Cerebellar nuclear complex (tissue), 1 donor: ENCODE measurements around the gene PIK3R4.

Source experiments
- DNase-seq, 2 experiments: peaks; one replicate each; lab custom pipeline; 2025; lab: John Stamatoyannopoulos, UW

Gene PIK3R4

DNA sequence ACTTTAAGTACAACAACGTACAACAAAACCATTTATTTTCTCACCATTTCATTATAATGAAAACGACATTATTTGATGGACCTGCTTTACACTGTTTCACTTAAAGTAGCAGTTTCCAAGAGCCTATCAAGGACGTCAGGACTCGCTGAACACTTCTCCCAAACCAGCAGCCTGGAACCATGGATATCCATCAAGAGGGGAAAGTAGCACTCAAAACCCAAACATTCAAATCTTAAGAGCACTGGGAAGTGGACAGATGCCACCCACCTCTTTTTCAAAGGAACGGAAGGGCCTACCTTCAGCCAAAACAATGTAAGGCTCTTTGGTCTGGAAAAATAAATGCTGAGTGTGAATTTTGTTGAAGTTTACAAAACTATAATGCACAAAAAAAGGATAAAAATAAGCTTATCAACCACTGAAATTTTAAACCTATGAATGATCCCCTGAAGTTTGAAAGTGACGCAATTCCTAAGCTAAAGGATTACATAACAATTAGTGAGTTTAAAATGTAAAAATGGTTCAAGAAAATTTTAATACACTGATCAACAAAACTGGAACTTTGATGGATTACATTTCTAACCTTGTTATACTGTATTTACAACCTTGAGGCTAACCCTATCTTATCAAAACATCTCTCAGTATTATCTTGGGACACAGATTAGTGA is 4.6 kb downstream of the PIK3R4 start:
- no peak for DNase-seq

- no peak for DNase-seq
Measured at GRCh38 chr3:130739848-130740247, 6.8 kb downstream of the PIK3R4 start.

DNA sequence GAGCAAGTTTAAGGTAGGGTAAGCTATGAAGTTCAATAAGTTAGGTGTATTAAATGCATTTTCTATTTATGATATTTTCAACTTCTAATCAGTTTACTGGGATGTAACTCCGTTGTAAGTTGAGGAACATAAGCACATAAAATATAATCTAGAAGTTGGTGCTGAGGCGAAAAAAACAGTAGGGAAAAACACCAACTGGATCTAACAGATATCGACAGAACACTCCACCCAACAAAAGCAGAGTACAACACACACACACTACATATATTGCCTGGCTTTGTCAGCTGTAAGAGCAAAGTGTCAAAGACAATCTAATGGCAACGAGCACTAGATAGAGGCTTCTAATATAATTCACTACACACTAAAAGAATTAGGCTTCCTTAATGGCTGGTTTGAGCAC is 8.4 kb downstream of the PIK3R4 start:
- no peak for DNase-seq

DNA sequence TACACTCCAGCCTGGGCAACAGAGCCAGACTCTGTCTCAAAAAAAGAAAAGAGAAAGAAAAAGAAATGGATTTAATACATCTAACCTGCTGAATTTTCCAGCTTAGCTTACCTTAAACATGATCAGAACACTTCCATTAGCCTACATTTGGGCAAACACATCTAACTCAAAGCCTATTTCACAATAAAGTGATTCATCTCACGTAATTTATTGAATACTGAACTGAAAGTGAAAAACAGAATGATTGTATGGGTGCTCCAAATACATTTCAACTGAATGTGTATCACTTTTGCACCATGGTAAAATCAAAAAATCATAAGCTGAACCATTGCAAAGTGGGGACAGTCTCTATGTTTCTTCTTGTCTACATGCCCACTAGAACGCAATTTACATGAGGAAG is 9.0 kb downstream of the PIK3R4 start:
- DNase-seq = no peak

DNA sequence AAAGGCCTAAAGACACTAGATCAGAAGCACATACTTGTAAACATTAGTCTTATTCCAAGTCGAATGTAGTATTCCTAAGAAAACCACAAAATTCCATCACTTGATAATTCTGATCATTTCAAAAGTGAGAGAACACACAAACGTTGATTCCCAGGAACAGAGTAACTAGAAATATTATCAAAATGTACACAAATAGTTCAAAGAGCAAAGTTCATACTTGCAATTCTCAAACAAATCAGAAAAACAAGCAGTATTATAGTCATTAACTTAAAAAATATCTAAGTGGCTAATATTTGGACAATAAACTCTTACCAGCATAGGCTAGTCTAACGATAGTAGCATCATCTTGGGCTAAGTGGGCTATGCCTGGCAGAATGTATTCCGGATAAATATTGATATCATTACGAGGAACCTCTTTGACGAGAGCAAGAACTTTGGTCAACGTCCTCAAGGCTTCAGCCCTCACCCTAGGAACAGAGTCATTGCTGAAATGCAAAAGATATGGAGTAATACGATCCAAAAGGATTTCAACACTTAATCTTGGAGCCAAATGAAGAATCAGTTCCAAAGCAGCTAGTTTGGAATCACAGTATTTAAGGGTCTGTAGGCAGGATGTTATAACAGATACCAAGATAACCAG is 13.3 kb downstream of the PIK3R4 start:
- DNase-seq = no peak

- DNase-seq = no peak
Measured at GRCh38 chr3:130732501-130732900, 14.1 kb downstream of the PIK3R4 start.

GRCh38 chr3:130731817-130732216 is 14.8 kb downstream of the PIK3R4 start:
- DNase-seq = no peak

DNA sequence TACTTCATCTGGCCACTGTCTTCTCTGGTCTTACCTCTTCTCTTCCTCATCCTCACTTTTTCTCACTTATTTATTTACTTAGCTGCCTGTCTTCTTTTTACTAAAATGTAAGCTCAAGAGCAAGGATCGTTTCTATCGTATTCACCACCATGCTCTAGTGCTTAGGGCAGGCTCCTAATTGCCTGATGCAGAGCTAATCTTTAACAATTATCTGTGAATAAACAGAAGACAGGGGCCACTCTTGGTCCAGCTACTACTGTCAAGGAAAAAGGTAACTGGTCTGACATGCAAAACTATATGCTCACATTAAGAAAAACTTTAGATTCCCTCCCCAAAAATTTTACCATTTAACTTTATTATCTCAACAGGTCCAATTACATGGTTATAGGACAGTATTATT is 17.5 kb downstream of the PIK3R4 start:
- DNase-seq = no peak

- no peak for DNase-seq
Measured at GRCh38 chr3:130728037-130728436, 18.6 kb downstream of the PIK3R4 start.

- no peak for DNase-seq
Measured at GRCh38 chr3:130725746-130726145, 20.9 kb downstream of the PIK3R4 start.

DNA sequence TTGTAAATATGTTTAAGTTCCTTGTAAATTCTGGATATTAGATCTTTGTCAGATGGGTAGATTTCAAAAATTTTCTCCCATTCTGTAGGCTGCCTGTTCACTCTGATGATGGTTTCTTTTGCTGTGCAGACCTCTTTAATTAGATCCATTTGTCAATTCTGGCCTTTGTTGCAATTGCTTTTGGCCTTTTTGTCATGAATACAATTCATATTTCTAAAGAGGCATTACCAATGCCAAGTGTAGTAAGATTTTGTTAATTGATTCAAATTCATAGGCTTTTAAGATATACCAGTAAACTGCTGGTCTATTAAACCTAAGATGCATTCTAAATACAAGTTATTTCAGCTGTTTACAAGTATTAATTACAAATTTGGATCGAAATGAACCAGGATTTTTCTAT is 31.0 kb downstream of the PIK3R4 start:
- no peak for DNase-seq

DNA sequence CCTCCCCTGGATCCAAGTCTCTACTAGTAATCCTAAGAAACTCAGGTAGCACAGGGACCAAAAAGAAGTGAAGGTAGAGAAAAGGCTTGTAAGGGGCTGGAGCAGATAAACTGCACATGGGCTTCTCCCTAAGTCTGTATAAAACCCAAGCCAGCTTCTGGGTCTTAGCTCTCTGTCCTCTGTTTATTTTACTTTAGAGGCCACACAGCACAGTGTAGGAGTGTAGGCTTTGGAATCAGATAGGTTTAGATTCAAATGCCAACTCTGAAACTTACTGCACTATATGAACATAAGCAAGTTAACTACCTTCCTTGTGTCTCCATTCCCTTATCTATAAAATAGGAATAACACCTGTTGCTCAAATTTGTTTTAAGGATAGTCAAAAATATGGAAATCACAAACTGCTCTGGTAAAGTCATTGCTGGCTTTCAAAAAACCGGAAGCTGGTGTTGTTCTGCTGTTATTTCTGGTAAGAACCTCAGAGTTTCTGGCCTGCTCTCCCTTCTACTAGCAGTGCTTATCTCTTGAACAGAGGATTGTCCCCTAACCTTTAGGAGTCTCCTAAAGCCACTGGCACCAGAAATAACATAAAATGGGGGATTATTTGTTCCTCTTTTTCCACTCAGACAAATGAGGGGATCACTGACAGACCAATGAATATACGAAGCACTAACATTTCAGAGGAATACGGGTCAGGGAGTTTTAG is 33.8 kb downstream of the PIK3R4 start:
- no peak for DNase-seq

DNA sequence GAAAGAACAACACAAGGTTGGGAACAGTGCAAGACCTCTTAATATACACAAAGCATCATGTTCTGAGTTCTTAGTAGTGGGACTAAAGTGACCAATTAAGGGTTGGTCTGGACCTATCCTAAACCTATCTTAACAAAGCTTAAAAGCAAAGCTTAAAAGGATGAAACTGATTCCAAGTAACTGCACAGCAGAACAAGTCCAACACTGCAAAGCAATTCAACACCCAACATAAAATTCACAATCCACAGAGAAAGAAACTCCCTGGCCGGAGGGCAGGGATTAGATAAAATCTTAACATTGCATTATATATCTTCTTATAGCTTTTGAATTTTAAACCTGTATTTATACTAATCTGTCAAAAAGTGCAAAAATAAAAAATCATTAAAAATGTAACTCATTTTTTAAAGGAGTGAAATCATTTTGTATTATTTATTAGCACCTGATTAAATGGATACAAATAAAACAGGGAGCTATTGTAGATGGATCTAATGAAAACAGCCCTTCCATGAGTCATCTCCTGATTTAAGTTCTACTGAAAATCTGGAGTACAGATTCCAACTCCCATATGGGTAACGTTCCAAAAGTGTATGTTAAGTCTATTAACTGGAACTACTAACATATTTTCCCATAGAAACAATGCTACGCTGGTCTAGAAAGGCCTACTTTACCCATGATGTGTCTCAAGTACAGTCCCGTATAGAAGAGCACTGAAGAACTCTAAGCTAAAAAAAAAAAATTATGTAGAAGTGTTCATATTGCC is 34.9 kb downstream of the PIK3R4 start:
- DNase-seq = no peak

- DNase-seq = no peak
Measured at GRCh38 chr3:130709671-130710070, 37.0 kb downstream of the PIK3R4 start.

- no peak for DNase-seq
Measured at GRCh38 chr3:130707902-130708601, 38.6 kb downstream of the PIK3R4 start.

DNA sequence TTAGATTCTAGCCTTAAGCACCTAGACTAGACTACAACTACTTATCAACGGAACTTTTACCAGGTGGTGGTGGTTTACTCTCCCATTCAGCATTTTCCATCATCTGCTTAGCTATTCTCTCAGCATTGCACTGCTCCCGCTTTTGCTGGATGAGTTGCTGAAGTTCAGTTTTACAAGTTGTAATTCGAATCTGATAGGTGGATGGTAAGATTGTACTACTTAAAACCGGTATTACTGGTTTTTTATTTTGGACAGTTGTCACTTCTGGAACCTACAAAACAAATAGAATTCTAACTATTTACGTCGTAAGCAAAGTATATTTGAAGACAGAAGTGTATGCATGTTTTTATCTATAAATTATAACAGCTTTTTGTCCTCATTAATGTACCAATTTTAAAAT is 41.1 kb downstream of the PIK3R4 start:
- DNase-seq = no peak

DNA sequence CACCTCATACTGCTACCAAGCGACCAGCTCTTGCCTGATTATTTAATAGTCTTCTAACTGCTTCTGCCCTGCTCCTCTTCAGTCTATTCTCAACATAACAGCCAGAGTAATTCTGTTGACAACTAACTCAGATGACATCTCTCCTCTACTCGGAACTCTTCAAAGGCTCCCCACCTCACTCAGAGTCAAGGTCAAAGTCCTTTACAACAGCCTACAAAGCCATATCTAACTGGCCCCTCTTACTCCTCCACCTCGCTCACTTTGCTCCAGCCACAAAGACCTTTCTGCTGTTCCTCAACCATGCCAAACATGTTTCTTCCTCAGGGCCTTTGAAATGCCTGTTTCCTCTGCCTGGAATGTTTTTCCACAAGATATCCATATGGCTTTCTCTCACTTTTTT is 43.6 kb downstream of the PIK3R4 start:
- no peak for DNase-seq

- DNase-seq = no peak
Measured at GRCh38 chr3:130700541-130700940, 46.1 kb downstream of the PIK3R4 start.

GRCh38 chr3:130699765-130700164 is 46.9 kb downstream of the PIK3R4 start:
- DNase-seq = no peak

GRCh38 chr3:130693314-130693713 is 53.3 kb downstream of the PIK3R4 start:
- DNase-seq = no peak

- DNase-seq = no peak
Measured at GRCh38 chr3:130692455-130692854, 54.2 kb downstream of the PIK3R4 start.
